OCI-LY3 (cell line): Measurements from ENCODE around the gene RHBDF2.

Experiments
- H2AFZ ChIP-seq: fragments of 200-600, 300-600 bp; shearing (Covaris generic); 2 replicates; pipeline ENCODE4 v1.6.0; 2014; ENCODE audit warnings: antibody characterized with exemption, low read depth, low read length
- H3K27ac ChIP-seq: fragments of 200-600, 300-600 bp; sonication (generic); 2 replicates; pipeline ENCODE4 v1.5.1; 2014; ENCODE audit warnings: mild to moderate bottlenecking, low read length, moderate library complexity, mixed read lengths
- H3K27me3 ChIP-seq: fragments of 200-600, 300-600 bp; sonication (generic); 2 replicates; pipeline ENCODE4 v1.6.1; 2014; ENCODE audit warnings: low read depth, low read length, mixed read lengths
- H3K36me3 ChIP-seq: fragments of 200-600, 300-600 bp; sonication (generic); replicated peaks from 2 replicates; pipeline ENCODE3; 2014; ENCODE audit warnings: low read depth, low read length, mixed read lengths
- H3K4me1 ChIP-seq: fragments of 300-600, 200-600 bp; sonication (generic); 2 replicates; pipeline ENCODE4 v1.6.1; 2014; ENCODE audit warnings: low read length, mixed read lengths
- H3K4me2 ChIP-seq: fragments of 200-600, 300-600 bp; sonication (generic); 2 replicates; pipeline ENCODE4 v1.6.1; 2014; ENCODE audit warnings: low read length, mixed read lengths
- H3K4me3 ChIP-seq: fragments of 300-600, 200-600 bp; sonication (generic); 2 replicates; pipeline ENCODE4 v1.5.1; 2014; ENCODE audit warnings: antibody characterized with exemption, mild to moderate bottlenecking, low read length, moderate library complexity
- H3K79me2 ChIP-seq: fragments of 300-600, 200-600 bp; shearing (Covaris generic); 2 replicates; pipeline ENCODE4 v1.6.1; 2014; ENCODE audit warnings: mild to moderate bottlenecking, low read length, mixed read lengths
- H3K9ac ChIP-seq: fragments of 300-600, 200-600 bp; shearing (Covaris generic); 2 replicates; pipeline ENCODE4 v1.6.0; 2014; ENCODE audit warnings: mild to moderate bottlenecking, low read length, moderate library complexity
- H3K9me3 ChIP-seq: fragments of 200-600, 300-600 bp; shearing (Covaris generic); 2 replicates; pipeline ENCODE4 v1.6.1; 2014; ENCODE audit warnings: low read length, mixed read lengths; ENCODE audit not compliant: insufficient read depth
- H4K20me1 ChIP-seq: fragments of 200-600, 300-600 bp; sonication (generic); 2 replicates; pipeline ENCODE4 v1.6.1; 2016; ENCODE audit warnings: low read length, mixed read lengths; ENCODE audit not compliant: insufficient read depth
- EZH2phosphoT487 ChIP-seq: fragments of 200-600 bp; shearing (Covaris generic); IDR thresholded peaks from 2 replicates; pipeline ENCODE4 v1.6.1; 2018; ENCODE audit warnings: antibody characterized with exemption, mixed run types, low read depth
- TF ChIP-seq, protein P1 (sequence below): fragments of 200-600, 300-600 bp; sonication (generic); IDR thresholded peaks from 2 replicates; pipeline ENCODE4 v1.5.1; 2014; ENCODE audit warnings: antibody characterized with exemption, low read length, low read depth

RHBDF2 gene

GRCh38 chr17:76500747-76501017 lies 541 bp downstream of the RHBDF2 start:
- no peaks in the 10 kb centered on the region for H3K27me3 ChIP-seq
- H3K4me2 ChIP-seq, result peak overlapping the region; percentile 88
- H3K4me3 ChIP-seq, result peak overlapping the region; percentile 84
- H3K79me2 ChIP-seq, result peaks cover 40% of the 10 kb centered on the region
- no peaks in the 10 kb centered on the region for H3K9me3 ChIP-seq
- H3K4me1 ChIP-seq, result peaks cover 33% of the 10 kb centered on the region
- no peaks in the 10 kb centered on the region for H4K20me1 ChIP-seq
- peak overlapping the region; percentile 80 for H3K9ac ChIP-seq
- TF ChIP-seq, protein P1, sequence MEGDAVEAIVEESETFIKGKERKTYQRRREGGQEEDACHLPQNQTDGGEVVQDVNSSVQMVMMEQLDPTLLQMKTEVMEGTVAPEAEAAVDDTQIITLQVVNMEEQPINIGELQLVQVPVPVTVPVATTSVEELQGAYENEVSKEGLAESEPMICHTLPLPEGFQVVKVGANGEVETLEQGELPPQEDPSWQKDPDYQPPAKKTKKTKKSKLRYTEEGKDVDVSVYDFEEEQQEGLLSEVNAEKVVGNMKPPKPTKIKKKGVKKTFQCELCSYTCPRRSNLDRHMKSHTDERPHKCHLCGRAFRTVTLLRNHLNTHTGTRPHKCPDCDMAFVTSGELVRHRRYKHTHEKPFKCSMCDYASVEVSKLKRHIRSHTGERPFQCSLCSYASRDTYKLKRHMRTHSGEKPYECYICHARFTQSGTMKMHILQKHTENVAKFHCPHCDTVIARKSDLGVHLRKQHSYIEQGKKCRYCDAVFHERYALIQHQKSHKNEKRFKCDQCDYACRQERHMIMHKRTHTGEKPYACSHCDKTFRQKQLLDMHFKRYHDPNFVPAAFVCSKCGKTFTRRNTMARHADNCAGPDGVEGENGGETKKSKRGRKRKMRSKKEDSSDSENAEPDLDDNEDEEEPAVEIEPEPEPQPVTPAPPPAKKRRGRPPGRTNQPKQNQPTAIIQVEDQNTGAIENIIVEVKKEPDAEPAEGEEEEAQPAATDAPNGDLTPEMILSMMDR, result no peak
- TF ChIP-seq EZH2phosphoT487, result no peak
- peaks cover 9% of the 10 kb centered on the region for H3K36me3 ChIP-seq
- no peak overlapping the region; the same call in 1 of the 2 replicates for H2AFZ ChIP-seq
- H3K27ac ChIP-seq, result no peak overlapping the region

DNA sequence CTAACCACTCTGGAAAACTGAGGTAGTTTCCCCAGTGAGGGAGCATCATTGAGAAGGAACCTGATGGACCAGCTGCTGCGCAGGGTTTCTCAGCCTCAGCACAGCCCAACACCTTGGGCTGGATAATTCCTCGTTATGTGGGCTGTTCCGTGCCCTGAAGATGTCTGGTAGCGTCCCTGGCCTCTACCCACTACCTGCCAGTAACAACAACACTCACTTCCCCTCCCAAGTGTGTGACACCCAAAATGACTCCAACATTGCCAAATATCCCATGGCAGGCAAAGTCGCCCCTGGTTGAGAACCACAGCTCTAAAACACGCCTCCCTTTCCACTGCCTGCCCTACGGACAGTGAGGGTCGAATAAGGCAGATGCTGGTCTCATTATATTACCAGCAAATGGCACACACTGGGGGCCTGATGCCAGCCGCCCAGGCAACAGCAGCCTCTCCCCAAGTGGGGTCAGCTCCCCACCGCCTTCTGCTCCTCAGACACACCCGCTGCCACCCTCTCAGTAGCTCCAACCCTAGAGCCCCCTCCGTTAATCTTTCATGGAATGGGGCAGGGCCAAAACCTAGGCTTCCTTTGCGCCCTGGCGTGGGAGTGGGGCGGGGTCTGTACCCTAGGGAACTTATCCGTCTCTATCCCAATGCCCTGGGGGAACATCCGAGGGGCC lies 1.0 kb downstream of the RHBDF2 start:
- Histone ChIP-seq H3K4me3 (peak overlapping the region; percentile 84), H3K27ac (no peak overlapping the region), H3K79me2 (peaks cover 40% of the 10 kb centered on the region), H3K4me1 (peaks cover 33% of the 10 kb centered on the region), H4K20me1 (no peaks in the 10 kb centered on the region), H3K36me3 (peaks cover 9% of the 10 kb centered on the region), H3K4me2 (peak overlapping the region; percentile 88), H3K27me3 (no peaks in the 10 kb centered on the region), H3K9ac (peak overlapping the region; percentile 80), H2AFZ (no peak overlapping the region), H3K9me3 (no peaks in the 10 kb centered on the region)
- no peak for TF ChIP-seq EZH2phosphoT487
- TF ChIP-seq, protein P1, result no peak

DNA sequence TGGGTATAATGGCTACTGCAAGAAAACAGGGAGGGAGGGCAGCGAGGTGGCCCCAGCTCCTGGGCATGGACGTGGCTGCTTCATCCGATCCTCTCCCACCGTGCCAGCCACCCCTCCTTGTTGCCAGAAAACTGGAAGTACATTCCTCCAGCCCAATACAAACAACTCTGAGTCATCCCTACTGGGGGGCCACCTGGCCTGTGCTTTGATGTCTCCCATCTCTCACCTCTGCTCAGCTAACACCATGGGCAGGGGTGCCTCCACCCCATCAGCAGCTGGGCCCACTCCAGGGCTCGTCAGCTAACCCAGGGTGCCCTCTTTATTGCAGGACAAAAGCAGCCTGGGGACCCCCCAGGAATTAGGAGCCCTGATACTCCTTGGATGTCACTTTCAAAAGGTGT lies 2.0 kb downstream of the RHBDF2 start:
- Histone ChIP-seq H3K9ac (no peak overlapping the region), H3K4me3 (no peak overlapping the region), H3K4me1 (peaks cover 34% of the 10 kb centered on the region), H2AFZ (no peak overlapping the region), H3K27ac (no peak overlapping the region), H3K4me2 (peak overlapping the region; percentile 88; the same call in 1 of the 2 replicates), H3K79me2 (peaks cover 40% of the 10 kb centered on the region), H3K36me3 (peaks cover 9% of the 10 kb centered on the region), H3K27me3 (no peaks in the 10 kb centered on the region), H4K20me1 (no peaks in the 10 kb centered on the region), H3K9me3 (no peaks in the 10 kb centered on the region)
- no peak for TF ChIP-seq EZH2phosphoT487
- TF ChIP-seq, protein P1, result no peak

GRCh38 chr17:76498876-76499251 lies 2.4 kb downstream of the RHBDF2 start:
- peaks cover 38% of the 10 kb centered on the region for H3K4me1 ChIP-seq
- H3K36me3 ChIP-seq, result peaks cover 9% of the 10 kb centered on the region
- no peak overlapping the region for H3K27ac ChIP-seq
- H3K4me3 ChIP-seq, result no peak overlapping the region
- no peaks in the 10 kb centered on the region for H3K9me3 ChIP-seq
- no peak overlapping the region for H3K9ac ChIP-seq
- peaks cover 40% of the 10 kb centered on the region for H3K79me2 ChIP-seq
- H2AFZ ChIP-seq, result no peak overlapping the region
- TF ChIP-seq, protein P1, result no peak
- no peak for TF ChIP-seq EZH2phosphoT487
- 0 out of 2 replicates have a peak overlapping the region, but pooled peaks have one; percentile 12 for H3K4me2 ChIP-seq
- H4K20me1 ChIP-seq, result no peaks in the 10 kb centered on the region
- H3K27me3 ChIP-seq, result no peaks in the 10 kb centered on the region
